ENCODE results near the gene DNAJC13. TPM values are rescaled to one million over a fixed set of nuclear protein-coding genes. Genes with fewer than 3 reads are reported as not detected.

Gene DNAJC13
- total and polyA plus RNA-seq, 2 of the 8 experiments (the other 6 are each of a cell fraction or from before 2014, with no cell fraction given), result 7.9 to 28.8 TPM

DNA sequence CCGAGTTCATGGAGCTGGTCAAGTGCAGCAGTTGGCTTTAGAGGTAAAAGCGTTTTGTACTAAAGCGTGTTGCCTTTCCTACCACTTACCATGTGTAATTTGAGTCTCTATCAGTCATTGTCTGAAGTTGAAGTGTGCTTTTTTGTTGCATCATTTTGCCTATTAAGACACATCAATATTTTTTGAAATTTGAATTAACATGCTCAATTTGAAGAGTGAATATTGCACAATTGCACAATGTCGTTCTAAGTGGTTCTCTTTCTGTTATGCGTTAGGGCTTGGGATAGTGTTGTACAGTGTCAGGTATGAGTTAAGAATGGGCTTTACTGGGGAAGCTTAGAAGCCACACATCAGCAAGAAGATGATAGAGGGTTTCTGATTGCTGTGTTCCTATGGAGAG, 95.8 kb downstream of the DNAJC13 start:
- Histone ChIP-seq H3K4me1 (replicated peaks in 1 of 4; ENCODE audit: control insufficient read depth in 3 of 4, insufficient read depth in 4 of 4, low read length in 3 of 4) (no peaks in the 10 kb centered on the region), H2AFZ (ENCODE audit: low read length) (no peak overlapping the region), H3K56ac (replicated peaks; ENCODE audit: insufficient read length, low read depth, low read length) (no peak overlapping the region), H4K91ac (replicated peaks; ENCODE audit: insufficient read length, low read length) (no peak overlapping the region), H2BK12ac (ENCODE audit: low read depth, low read length) (no peak overlapping the region), H3K9me3 (ENCODE audit: insufficient read depth in 2 of 2, low read depth in 1 of 2, low read length in 1 of 2) (no peaks in the 10 kb centered on the region), H3K27me3 (replicated peaks in 1 of 4; ENCODE audit: control insufficient read depth in 3 of 4, extremely low read depth in 1 of 4, insufficient read depth in 3 of 4, low read length in 3 of 4) (no peaks in the 10 kb centered on the region), H3K4ac (replicated peaks; ENCODE audit: insufficient read length, low read depth, low read length) (no peak overlapping the region), H3K9ac (replicated peaks in 1 of 4; ENCODE audit: extremely low read depth in 1 of 4, low read depth in 3 of 4, low read length in 3 of 4) (no peak overlapping the region), H2BK5ac (ENCODE audit: low read depth, low read length) (no peak overlapping the region), H3K36me3 (ENCODE audit: control insufficient read depth in 2 of 4, insufficient read depth in 4 of 4, low read length in 3 of 4) (peaks cover 7 to 64% (median 36%) of the 10 kb centered on the region in 4 experiments; a peak in 6 of 8 replicates), H3K23me2 (ENCODE audit: low read depth, low read length) (no peaks in the 10 kb centered on the region), H2BK120ac (replicated peaks; ENCODE audit: low read depth, low read length) (no peak overlapping the region), H3K4me2 (ENCODE audit: insufficient read depth in 1 of 2, low read depth in 2 of 2, low read length in 2 of 2) (no peak overlapping the region), H3K23ac (ENCODE audit: insufficient read length) (no peak overlapping the region), H2AK5ac (ENCODE audit: low read depth, low read length) (no peak overlapping the region), H4K8ac (ENCODE audit: extremely low read depth, insufficient read depth, low read length) (no peak overlapping the region), H3K79me2 (ENCODE audit: control insufficient read depth in 1 of 2, insufficient read depth in 2 of 2, low read length in 2 of 2) (no peaks in the 10 kb centered on the region), H2BK20ac (ENCODE audit: low read length) (no peak overlapping the region), H3K27ac (ENCODE audit: low read depth, low read length) (no peak overlapping the region), H2BK15ac (ENCODE audit: low read length) (no peak overlapping the region), H3K79me1 (ENCODE audit: low read depth, low read length) (no peaks in the 10 kb centered on the region), H3K14ac (ENCODE audit: insufficient read length) (no peak overlapping the region), H3K4me3 (ENCODE audit: extremely low read depth in 1 of 4, insufficient read depth in 2 of 4, low read depth in 3 of 4, low read length in 4 of 4) (no peak overlapping the region), H4K20me1 (replicated peaks in 1 of 2; ENCODE audit: control insufficient read depth in 1 of 2, insufficient read depth in 2 of 2, low read length in 2 of 2) (no peaks in the 10 kb centered on the region), H3K18ac (ENCODE audit: extremely low read depth, low read length) (no peak overlapping the region), H4K5ac (ENCODE audit: insufficient read length, low read depth, low read length) (no peak overlapping the region)
- DNase-seq (ENCODE audit: low read depth in 1 of 2, low spot score in 2 of 2) (no peak), FAIRE-seq (no peak)
- ChIA-PET CTCF (ENCODE audit: partially characterized antibody) (interaction anchor here (1.9 kb wide), 1 partner anchor 22 kb away, joined by 6 read pairs; no protein-coding TSS in a partner anchor), POLR2A (ENCODE audit: partially characterized antibody) (no interaction called here)
- 92% methylated on average over 5 of the region's 5 CpGs; no CpG with 5 or more reads in 1 of the 2 experiments for WGBS, 2 experiments (ENCODE audit: extremely low coverage in 1 of 2, insufficient coverage in 1 of 2, insufficient read length in 1 of 2, insufficient replicate concordance in 2 of 2, low coverage in 1 of 2, low lambda C conversion rate in 2 of 2, missing lambda C conversion rate in 1 of 2)
- TF ChIP-seq TBP (IDR thresholded peaks at IDR 0.05; ENCODE audit: low read depth, low read length) (no peak), HDAC6 (IDR thresholded peaks at IDR 0.05; ENCODE audit: low read depth, low read length) (no peak), YY1 (IDR thresholded peaks at IDR 0.05; ENCODE audit: low read depth, low read length) (no peak), RNF2 (IDR thresholded peaks at IDR 0.05; ENCODE audit: borderline replicate concordance, low read depth, low read length, missing control alignments, poor library complexity, severe bottlenecking) (no peak), CEBPB (IDR thresholded peaks at IDR 0.05; ENCODE audit: low read depth, low read length) (no peak), SIN3A (conservative IDR thresholded peaks at IDR 0.05 in 1 of 2, IDR thresholded peaks at IDR 0.05 in 1 of 2; ENCODE audit: low read depth in 1 of 2, low read length in 2 of 2) (no peak), SUZ12 (IDR thresholded peaks at IDR 0.05; ENCODE audit: low read length) (no peak), SIX5 (IDR thresholded peaks at IDR 0.05; ENCODE audit: low read depth, low read length) (no peak), EP300 (IDR thresholded peaks at IDR 0.05; ENCODE audit: borderline replicate concordance in 1 of 2, low read depth in 2 of 2, low read length in 2 of 2) (no peak), CREB1 (IDR thresholded peaks at IDR 0.05) (no peak), FOSL1 (IDR thresholded peaks at IDR 0.05; ENCODE audit: insufficient read depth, low read depth, low read length) (no peak), KDM5A (IDR thresholded peaks at IDR 0.05; ENCODE audit: low read length) (no peak), SRF (IDR thresholded peaks at IDR 0.05; ENCODE audit: low read depth, low read length) (no peak), TAF1 (IDR thresholded peaks at IDR 0.05; ENCODE audit: low read depth, low read length) (no peak), GABPA (IDR thresholded peaks at IDR 0.05; ENCODE audit: borderline replicate concordance, insufficient read depth, low read length) (no peak)
